Testis (tissue), 2 donors: ENCODE measurements around the gene TAGLN2.

Source experiments
- POLR2A ChIP-seq: fragments of 450-650 bp; IDR thresholded peaks from one replicate; pipeline ENCODE4 v1.6.1; 2017; ENCODE audit warnings: antibody characterized with exemption, mild to moderate bottlenecking, moderate library complexity
- TF ChIP-seq, protein P1 (sequence below), 3 experiments: fragments of 450-650 bp in 2 of 3; fragments of 200-600 bp in 1 of 3; sonication (generic) in 1 of 3; IDR thresholded peaks; one replicate each; pipeline ENCODE4 v1.5.1; 2016 to 2019; ENCODE audit warnings: antibody characterized with exemption in 3 of 3, mild to moderate bottlenecking in 2 of 3, moderate library complexity in 1 of 3

DNA sequence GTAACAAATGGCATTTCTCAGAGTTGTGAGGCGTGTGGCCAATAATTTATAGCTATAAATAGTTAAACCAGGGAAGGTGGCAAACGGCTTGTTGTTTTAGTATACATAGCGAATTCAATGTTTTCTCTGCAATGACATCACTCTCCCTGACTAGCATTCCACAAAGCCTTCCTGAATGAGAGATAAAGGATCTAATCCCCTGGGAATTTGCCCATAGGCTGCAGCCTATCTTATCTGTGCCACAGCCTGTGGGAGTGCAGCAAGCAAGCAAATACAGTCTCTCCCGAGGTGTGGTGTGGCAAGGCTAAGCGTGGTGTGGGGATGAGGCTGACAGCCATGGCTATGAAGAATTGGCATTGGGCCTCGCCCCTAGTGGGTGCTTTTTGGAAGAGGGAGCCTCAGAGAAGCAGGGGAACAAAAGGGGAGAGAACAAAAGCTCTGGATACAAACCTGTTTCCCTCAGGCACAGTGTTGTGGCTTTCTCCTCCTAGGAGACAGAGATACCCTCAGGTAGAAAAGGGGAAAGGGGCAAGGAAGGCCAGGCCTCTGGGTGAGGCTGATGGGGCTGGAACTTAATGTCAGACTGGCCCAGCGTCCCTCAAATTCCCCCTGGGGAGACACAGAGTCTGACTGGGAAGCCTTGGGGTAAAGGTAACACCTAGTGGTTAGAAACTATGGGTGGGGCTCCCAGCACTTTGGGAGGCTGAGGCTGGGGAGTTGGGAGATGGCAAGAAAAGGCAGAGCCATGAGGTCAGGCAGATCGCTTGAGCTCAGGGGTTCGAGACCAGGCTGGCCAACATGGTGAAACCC lies 8.9 kb downstream of the TAGLN2 start:
- no peak for TF ChIP-seq POLR2A
- TF ChIP-seq, protein P1, sequence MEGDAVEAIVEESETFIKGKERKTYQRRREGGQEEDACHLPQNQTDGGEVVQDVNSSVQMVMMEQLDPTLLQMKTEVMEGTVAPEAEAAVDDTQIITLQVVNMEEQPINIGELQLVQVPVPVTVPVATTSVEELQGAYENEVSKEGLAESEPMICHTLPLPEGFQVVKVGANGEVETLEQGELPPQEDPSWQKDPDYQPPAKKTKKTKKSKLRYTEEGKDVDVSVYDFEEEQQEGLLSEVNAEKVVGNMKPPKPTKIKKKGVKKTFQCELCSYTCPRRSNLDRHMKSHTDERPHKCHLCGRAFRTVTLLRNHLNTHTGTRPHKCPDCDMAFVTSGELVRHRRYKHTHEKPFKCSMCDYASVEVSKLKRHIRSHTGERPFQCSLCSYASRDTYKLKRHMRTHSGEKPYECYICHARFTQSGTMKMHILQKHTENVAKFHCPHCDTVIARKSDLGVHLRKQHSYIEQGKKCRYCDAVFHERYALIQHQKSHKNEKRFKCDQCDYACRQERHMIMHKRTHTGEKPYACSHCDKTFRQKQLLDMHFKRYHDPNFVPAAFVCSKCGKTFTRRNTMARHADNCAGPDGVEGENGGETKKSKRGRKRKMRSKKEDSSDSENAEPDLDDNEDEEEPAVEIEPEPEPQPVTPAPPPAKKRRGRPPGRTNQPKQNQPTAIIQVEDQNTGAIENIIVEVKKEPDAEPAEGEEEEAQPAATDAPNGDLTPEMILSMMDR (IDR thresholded peaks at IDR 0.05) = no peak
